Left renal pelvis (tissue), 4 donors: Measurements from ENCODE around the gene HIBADH. TPM values are rescaled to one million over a fixed set of nuclear protein-coding genes. Genes with fewer than 3 reads are reported as not detected.

Source experiments
- DNase-seq, 4 donors: peaks; one replicate each; pipeline ENCODE4 v3.0.0-alpha.2; 2013; ENCODE audit warnings: low read depth in 4 of 4, low spot score in 3 of 4
- polyA plus RNA-seq, 4 donors: library from polyadenylated mRNA; unstranded; fragments of 120-200 nt; gene quantifications; one replicate each; pipeline ENCODE4 v1.2.1, GENCODE V29; 2013; ENCODE audit not compliant: insufficient read length in 4 of 4

HIBADH gene
- polyA plus RNA-seq, 4 donors: 47.8 to 103 (median 87.4) TPM

- DNase-seq: no peak
Observed at GRCh38 chr7:27555670-27556069, 107.0 kb downstream of the HIBADH start.

GRCh38 chr7:27554826-27555225 lies 107.9 kb downstream of the HIBADH start:
- no peak for DNase-seq

GRCh38 chr7:27553273-27553672 lies 109.4 kb downstream of the HIBADH start:
- DNase-seq: no peak

- no peak for DNase-seq
Observed at GRCh38 chr7:27551803-27552400, 110.8 kb downstream of the HIBADH start.

GRCh38 chr7:27549606-27550005 lies 113.1 kb downstream of the HIBADH start:
- DNase-seq: no peak

- DNase-seq: no peak
Observed at GRCh38 chr7:27548304-27548703, 114.4 kb downstream of the HIBADH start.

GRCh38 chr7:27547401-27547800 lies 115.3 kb downstream of the HIBADH start:
- DNase-seq: no peak

- DNase-seq: no peak
Observed at GRCh38 chr7:27546610-27547009, 116.1 kb downstream of the HIBADH start.

- DNase-seq: no peak
Observed at GRCh38 chr7:27535795-27536194, 126.9 kb downstream of the HIBADH start.

- no peak for DNase-seq
Observed at GRCh38 chr7:27533652-27534081, 129.0 kb downstream of the HIBADH start.

- no peak for DNase-seq
Observed at GRCh38 chr7:27532314-27532713, 130.4 kb downstream of the HIBADH start.

GRCh38 chr7:27527348-27527714 lies 135.4 kb downstream of the HIBADH start:
- DNase-seq: no peak

GRCh38 chr7:27526611-27527347 lies 135.9 kb downstream of the HIBADH start:
- no peak for DNase-seq

- no peak for DNase-seq
Observed at GRCh38 chr7:27526131-27526530, 136.6 kb downstream of the HIBADH start.

- DNase-seq: no peak
Observed at GRCh38 chr7:27523321-27523720, 139.4 kb downstream of the HIBADH start.

GRCh38 chr7:27522566-27522965 lies 140.1 kb downstream of the HIBADH start:
- no peak for DNase-seq

- DNase-seq: peak; percentile 27 to 42 (median 38)
Observed at GRCh38 chr7:27520815-27521790, 141.6 kb downstream of the HIBADH start.

GRCh38 chr7:27519793-27520469 lies 142.8 kb downstream of the HIBADH start:
- no peak for DNase-seq

- no peak for DNase-seq
Observed at GRCh38 chr7:27518561-27519350, 143.9 kb downstream of the HIBADH start.

- DNase-seq: no peak
Observed at GRCh38 chr7:27516421-27516820, 146.3 kb downstream of the HIBADH start.
